Measurements from ENCODE around the gene CD180. TPM values are rescaled to one million over a fixed set of nuclear protein-coding genes. Genes with fewer than 3 reads are reported as not detected.
"Not testable (repeated sequence)": the region's sequence is repeated elsewhere in the genome, so short reads cannot be mapped to it uniquely, and the experiment has no call there.

Gene CD180
- total RNA-seq, 4 donors from 2014 or later: 0.10 to 0.56 (median 0.22) TPM; not detected in 1

DNA sequence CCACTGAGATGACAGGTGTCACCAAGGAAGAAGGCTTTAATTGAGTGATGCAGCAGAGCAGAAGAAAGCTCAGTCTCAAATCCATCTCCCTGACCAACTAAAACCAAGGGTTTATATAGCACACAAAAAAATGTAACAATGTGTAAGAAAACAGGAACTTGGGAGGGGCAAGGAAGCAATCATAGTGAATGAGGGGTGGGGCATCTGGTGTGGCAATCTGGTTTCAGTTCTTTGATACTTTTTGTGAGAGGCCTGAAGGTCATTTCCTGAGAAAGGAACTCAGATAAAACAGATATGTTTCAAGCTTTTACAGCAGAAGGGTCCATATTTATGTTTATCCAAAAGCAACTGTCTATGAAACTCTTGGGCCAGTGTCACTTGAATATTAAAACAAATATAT is 19.7 kb downstream of the CD180 start:
- in situ Hi-C loops (cut with MboI; ENCODE audit: low sequenced_read_pairs in 4 of 4) (loop anchor here in 1 of 4 donors (25.0 kb wide), 1 partner anchor 865 kb away; no protein-coding TSS in a partner anchor), intact Hi-C loops (cut with DNase I; ENCODE audit: low total_unique reads) (no loop called here)
- ATAC-seq: no peak
- no peak for DNase-seq
- Histone ChIP-seq H3K27ac (no peak overlapping the region), H3K4me1 (no peaks in the 10 kb centered on the region), H3K36me3 (no peaks in the 10 kb centered on the region), H3K27me3 (no peaks in the 10 kb centered on the region), H3K4me3 (no peak overlapping the region), H3K9me3 (no peaks in the 10 kb centered on the region)
- TF ChIP-seq CTCF (IDR thresholded peaks at IDR 0.05 in 4 of 5, conservative IDR thresholded peaks at IDR 0.05 in 1 of 5) (no peak), POLR2A (IDR thresholded peaks at IDR 0.05) (no peak)

GRCh38 chr5:67173959-67174358 is 22.6 kb downstream of the CD180 start:
- Histone ChIP-seq H3K9me3 (no peaks in the 10 kb centered on the region), H3K36me3 (no peaks in the 10 kb centered on the region), H3K27ac (no peak overlapping the region), H3K4me1 (no peaks in the 10 kb centered on the region), H3K27me3 (no peaks in the 10 kb centered on the region), H3K4me3 (no peak overlapping the region)
- intact Hi-C loops (cut with DNase I; ENCODE audit: low total_unique reads) (no loop called here), in situ Hi-C loops (cut with MboI; ENCODE audit: low sequenced_read_pairs in 4 of 4) (no loop called here)
- no peak for DNase-seq
- TF ChIP-seq POLR2A (IDR thresholded peaks at IDR 0.05) (no peak), CTCF (IDR thresholded peaks at IDR 0.05 in 4 of 5, conservative IDR thresholded peaks at IDR 0.05 in 1 of 5) (no peak)
- ATAC-seq: no peak

DNA sequence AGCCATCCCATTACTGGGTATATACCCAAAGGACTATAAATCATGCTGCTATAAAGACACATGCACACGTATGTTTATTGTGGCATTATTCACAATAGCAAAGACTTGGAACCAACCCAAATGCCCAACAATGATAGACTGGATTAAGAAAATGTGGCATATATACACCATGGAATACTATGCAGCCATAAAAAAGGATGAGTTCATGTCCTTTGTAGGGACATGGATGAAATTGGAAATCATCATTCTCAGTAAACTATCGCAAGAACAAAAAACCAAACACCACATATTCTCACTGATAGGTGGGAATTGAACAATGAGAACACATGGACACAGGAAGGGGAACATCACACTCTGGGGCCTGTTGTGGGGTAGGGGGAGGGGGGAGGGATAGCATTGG is 23.2 kb downstream of the CD180 start:
- H3K9me3 ChIP-seq; ATAC-seq; H3K4me1 ChIP-seq; intact Hi-C loops (cut with DNase I; ENCODE audit: low total_unique reads); in situ Hi-C loops (cut with MboI; ENCODE audit: low sequenced_read_pairs in 4 of 4); H3K27ac ChIP-seq; H3K4me3 ChIP-seq; DNase-seq; H3K27me3 ChIP-seq; H3K36me3 ChIP-seq: not testable (repeated sequence)

DNA sequence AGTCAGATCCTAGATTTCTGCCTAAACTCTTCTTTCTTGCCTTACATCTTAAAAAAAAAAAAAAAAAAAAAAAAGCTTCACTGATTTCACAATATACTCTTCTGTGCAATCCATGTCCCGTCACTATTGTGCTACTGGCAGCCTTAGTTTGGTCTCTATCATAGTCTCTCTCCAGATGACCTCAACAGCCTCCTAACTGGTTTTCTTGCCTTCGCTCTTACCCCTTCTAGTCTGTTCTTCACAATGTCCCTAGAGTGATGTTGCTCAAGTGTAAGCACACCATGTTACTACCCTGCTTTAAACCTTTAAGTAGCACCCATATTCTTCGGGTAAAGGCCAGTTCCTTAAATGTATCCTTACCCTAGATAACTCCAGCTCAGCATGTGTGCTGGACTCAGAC is 25.8 kb downstream of the CD180 start:
- ATAC-seq (peak; percentile 49 to 64), DNase-seq (no peak)
- in situ Hi-C loops (cut with MboI; ENCODE audit: low sequenced_read_pairs in 4 of 4) (no loop called here), intact Hi-C loops (cut with DNase I; ENCODE audit: low total_unique reads) (no loop called here)
- H3K9me3 ChIP-seq: no peaks in the 10 kb centered on the region
- TF ChIP-seq CTCF (IDR thresholded peaks at IDR 0.05 in 4 of 5, conservative IDR thresholded peaks at IDR 0.05 in 1 of 5): no peak
- TF ChIP-seq POLR2A (IDR thresholded peaks at IDR 0.05): no peak
- H3K27me3 ChIP-seq: no peaks in the 10 kb centered on the region
- peak overlapping the region in 2 of 4 donors; percentile 21 to 26 for H3K27ac ChIP-seq
- no peak overlapping the region for H3K4me3 ChIP-seq
- H3K36me3 ChIP-seq: peaks cover 0 to 15% of the 10 kb centered on the region in 2 donors
- no peaks in the 10 kb centered on the region for H3K4me1 ChIP-seq

- Histone ChIP-seq H3K27ac (no peak overlapping the region), H3K4me1 (no peaks in the 10 kb centered on the region), H3K9me3 (no peaks in the 10 kb centered on the region), H3K4me3 (no peak overlapping the region), H3K27me3 (no peaks in the 10 kb centered on the region), H3K36me3 (peaks cover 0 to 42% of the 10 kb centered on the region in 2 donors)
- TF ChIP-seq CTCF (IDR thresholded peaks at IDR 0.05 in 4 of 5, conservative IDR thresholded peaks at IDR 0.05 in 1 of 5) (no peak), POLR2A (IDR thresholded peaks at IDR 0.05) (no peak)
- DNase-seq (no peak), ATAC-seq (no peak)
- in situ Hi-C loops (cut with MboI; ENCODE audit: low sequenced_read_pairs in 4 of 4): loop anchor here in 1 of 4 donors (10.0 kb wide), 1 partner anchor 47 kb away; no protein-coding TSS in a partner anchor
- intact Hi-C loops (cut with DNase I; ENCODE audit: low total_unique reads): no loop called here
Observed at GRCh38 chr5:67168069-67168468, 28.5 kb downstream of the CD180 start.

Measured in gastrocnemius medialis (tissue), 4 donors.